Neural progenitor cell (in vitro differentiated cells): Measurements from ENCODE around the gene MAPK7.

ENCODE experiments used
- CTCF ChIP-seq: fragments of 200-600 bp; sonication (generic); IDR thresholded peaks from 2 replicates; pipeline ENCODE4 v1.5.1; 2017; ENCODE audit warnings: antibody characterized with exemption, mild to moderate bottlenecking
- EZH2 ChIP-seq: fragments of 200-600 bp; sonication (generic); IDR thresholded peaks from 2 replicates; pipeline ENCODE4 v1.6.1; 2017; ENCODE audit warnings: antibody characterized with exemption, mild to moderate bottlenecking, moderate library complexity
- EZH2phosphoT487 ChIP-seq: fragments of 200-600 bp; sonication (generic); IDR thresholded peaks from 2 replicates; pipeline ENCODE4 v1.6.1; 2017; ENCODE audit warnings: antibody characterized with exemption

DNA sequence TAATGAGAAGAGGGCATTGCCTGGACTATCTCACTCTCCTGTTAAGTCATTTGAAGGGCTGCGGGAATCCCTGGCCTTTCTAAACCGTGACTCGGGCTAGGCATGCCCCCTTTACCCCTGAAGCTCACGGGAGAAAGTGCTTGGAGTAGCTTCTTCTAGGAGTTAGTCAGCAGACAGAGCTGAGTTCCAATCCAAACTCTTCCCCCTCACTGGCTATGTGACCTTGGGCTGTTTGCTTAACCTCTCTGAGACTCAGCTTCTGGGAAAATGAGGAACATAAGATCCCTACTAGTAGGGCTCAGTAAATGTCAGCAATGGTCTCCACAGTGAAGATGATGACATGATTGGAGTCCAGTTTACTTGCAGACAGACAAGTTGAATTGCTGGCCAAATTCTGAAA lies 10.1 kb upstream of the MAPK7 start:
- TF ChIP-seq CTCF = no peak
- TF ChIP-seq EZH2phosphoT487 = no peak
- TF ChIP-seq EZH2 = no peak
